Fibroblast of skin of left quadriceps (primary cell): ENCODE results near the gene L3MBTL4.

Experiments used
- DNase-seq, 2 experiments: peaks; one replicate each; pipeline ENCODE4 v3.0.0-alpha.2; 2013; ENCODE audit warnings: low read depth in 2 of 2

L3MBTL4 gene

GRCh38 chr18:5993938-5994337 lies 420.8 kb downstream of the L3MBTL4 start:
- no peak for DNase-seq

- DNase-seq: no peak
Observed at GRCh38 chr18:5992381-5992780, 422.3 kb downstream of the L3MBTL4 start.

- no peak for DNase-seq
Observed at GRCh38 chr18:5987249-5987648, 427.5 kb downstream of the L3MBTL4 start.

- no peak for DNase-seq
Observed at GRCh38 chr18:5986257-5986931, 428.3 kb downstream of the L3MBTL4 start.

GRCh38 chr18:5984245-5984644 lies 430.5 kb downstream of the L3MBTL4 start:
- peak in 1 of 2 experiments; percentile 7 for DNase-seq

GRCh38 chr18:5983488-5983887 lies 431.2 kb downstream of the L3MBTL4 start:
- DNase-seq: no peak

- no peak for DNase-seq
Observed at GRCh38 chr18:5982332-5982731, 432.4 kb downstream of the L3MBTL4 start.

GRCh38 chr18:5980721-5981120 lies 434.0 kb downstream of the L3MBTL4 start:
- no peak for DNase-seq

GRCh38 chr18:5979971-5980457 lies 434.7 kb downstream of the L3MBTL4 start:
- no peak for DNase-seq

- DNase-seq: no peak
Observed at GRCh38 chr18:5979176-5979888, 435.4 kb downstream of the L3MBTL4 start.

- no peak for DNase-seq
Observed at GRCh38 chr18:5977022-5977421, 437.7 kb downstream of the L3MBTL4 start.

GRCh38 chr18:5975111-5976002 lies 439.4 kb downstream of the L3MBTL4 start:
- DNase-seq: peak; percentile 49 to 58

GRCh38 chr18:5974696-5975095 lies 440.0 kb downstream of the L3MBTL4 start:
- no peak for DNase-seq

GRCh38 chr18:5973099-5973498 lies 441.6 kb downstream of the L3MBTL4 start:
- no peak for DNase-seq

- DNase-seq: no peak
Observed at GRCh38 chr18:5972298-5972697, 442.4 kb downstream of the L3MBTL4 start.

- no peak for DNase-seq
Observed at GRCh38 chr18:5969989-5970403, 444.7 kb downstream of the L3MBTL4 start.

- no peak for DNase-seq
Observed at GRCh38 chr18:5969355-5969988, 445.2 kb downstream of the L3MBTL4 start.

- no peak for DNase-seq
Observed at GRCh38 chr18:5967666-5968065, 447.0 kb downstream of the L3MBTL4 start.

- no peak for DNase-seq
Observed at GRCh38 chr18:5967007-5967406, 447.7 kb downstream of the L3MBTL4 start.

- no peak for DNase-seq
Observed at GRCh38 chr18:5966514-5966913, 448.2 kb downstream of the L3MBTL4 start.

GRCh38 chr18:5964996-5965395 lies 449.7 kb downstream of the L3MBTL4 start:
- no peak for DNase-seq

GRCh38 chr18:5964596-5964995 lies 450.1 kb downstream of the L3MBTL4 start:
- DNase-seq: no peak
